HepG2 (cell line): ENCODE measurements around the gene HSPA14. TPM values are rescaled to one million over a fixed set of nuclear protein-coding genes. Genes with fewer than 3 reads are reported as not detected.
A peak's percentile ranks its signal among the peaks of the same experiment; 100 is the strongest.

Source experiments
- AHR ChIP-seq: IDR thresholded peaks from 2 replicates; pipeline ENCODE4 v1.6.1; 2018; ENCODE audit warnings: missing genetic modification reagents, missing compliant biosample characterization
- ERF ChIP-seq: IDR thresholded peaks from 2 replicates; pipeline ENCODE4 v1.6.1; 2018; ENCODE audit warnings: missing biosample characterization, missing genetic modification reagents
- HMGA1 ChIP-seq: sonication (generic); formaldehyde crosslinking; conservative IDR thresholded peaks from 2 replicates; pipeline ENCODE4 v1.4.0; 2020; ENCODE audit warnings: missing genetic modification reagents
- JARID2 ChIP-seq: sonication (generic); formaldehyde crosslinking; IDR thresholded peaks from 2 replicates; pipeline ENCODE4 v1.8.1; 2023; ENCODE audit warnings: missing genetic modification reagents, inconsistent platforms; ENCODE audit not compliant: insufficient replicate concordance
- MBD4 ChIP-seq: IDR thresholded peaks from 2 replicates; pipeline ENCODE4 v1.6.1; 2012; ENCODE audit warnings: low read length, inconsistent platforms, borderline replicate concordance
- MBNL3 ChIP-seq: fragments of 250-450 bp; sonication (Bioruptor Pico); conservative IDR thresholded peaks from 2 replicates; pipeline ENCODE4 v1.8.0; 2022; ENCODE audit warnings: mild to moderate bottlenecking, inconsistent platforms
- MIXL1 ChIP-seq: IDR thresholded peaks from 2 replicates; pipeline ENCODE4 v1.6.1; 2016
- POLR2AphosphoS2 ChIP-seq: IDR thresholded peaks from 2 replicates; pipeline ENCODE4 v1.6.1; 2011; ENCODE audit warnings: low read depth, low read length, improper control_type of control experiment
- RAD21 ChIP-seq: fragments of 450-650 bp; formaldehyde crosslinking; IDR thresholded peaks from 2 replicates; pipeline ENCODE4 v1.5.0; 2020; ENCODE audit warnings: mild to moderate bottlenecking
- RXRA ChIP-seq: sonication (generic); formaldehyde crosslinking; IDR thresholded peaks from 2 replicates; pipeline ENCODE4 v1.5.1; 2020; ENCODE audit warnings: missing genetic modification reagents
- ZNF136 ChIP-seq: sonication (generic); formaldehyde crosslinking; IDR thresholded peaks from 2 replicates; pipeline ENCODE4 v1.8.1; 2022; ENCODE audit warnings: low read depth, mild to moderate bottlenecking, moderate library complexity, missing genetic modification reagents
- ZNF556 ChIP-seq: sonication (generic); formaldehyde crosslinking; IDR thresholded peaks from 2 replicates; pipeline ENCODE4 v1.4.0; 2020; ENCODE audit warnings: mild to moderate bottlenecking, missing genetic modification reagents, borderline replicate concordance
- ZNF672 ChIP-seq: sonication (generic); formaldehyde crosslinking; IDR thresholded peaks from 2 replicates; pipeline ENCODE4 v1.8.1; 2022; ENCODE audit warnings: missing genetic modification reagents
- polyA plus RNA-seq, 8 experiments: library from polyadenylated mRNA; depleted of rRNA in 3 of 8; stranded (reverse) in 7 of 8; unstranded in 1 of 8; fragments of >200 nt; fragmentation: Illumina TruSeq in 4 of 8; extraction: Trizol in 4 of 8; gene quantifications; 2 replicates each; pipeline versions ENCODE4 v1.2.1 to v1.2.3, GENCODE V29; 2011 to 2016; ENCODE audit warnings: low read depth in 4 of 8, missing spikeins in 1 of 8, mixed read lengths in 1 of 8; ENCODE audit not compliant: insufficient read depth in 1 of 8
- total RNA-seq, 5 experiments: library from RNA; depleted of rRNA; stranded (reverse); fragments of >200 nt; fragmentation: Illumina TruSeq; extraction: Trizol; gene quantifications; 2 replicates each; pipeline ENCODE4 v1.2.3, GENCODE V29; 2016; ENCODE audit warnings: low read depth in 1 of 5
- TF ChIP-seq, protein P1 (sequence below): sonication (generic); formaldehyde crosslinking; IDR thresholded peaks from 2 replicates; pipeline ENCODE4 v1.4.0; 2020; ENCODE audit warnings: low read depth, mild to moderate bottlenecking, missing genetic modification reagents
- TF ChIP-seq, protein P2 (sequence below): IDR thresholded peaks from 2 replicates; pipeline ENCODE4 v1.6.1; 2016; ENCODE audit warnings: mild to moderate bottlenecking, missing biosample characterization, missing genetic modification reagents
- TF ChIP-seq, protein P3 (sequence below): IDR thresholded peaks from 2 replicates; pipeline ENCODE4 v1.6.1; 2016; ENCODE audit warnings: missing genetic modification reagents, missing compliant biosample characterization
- TF ChIP-seq, protein P4 (sequence below): sonication (generic); formaldehyde crosslinking; IDR thresholded peaks from 2 replicates; pipeline ENCODE4 v1.4.0; 2020; ENCODE audit warnings: missing genetic modification reagents
- TF ChIP-seq, protein P5 (sequence below): sonication (generic); formaldehyde crosslinking; IDR thresholded peaks from 2 replicates; pipeline ENCODE4 v1.5.0; 2020; ENCODE audit warnings: missing genetic modification reagents
- TF ChIP-seq, protein P6 (sequence below): sonication (generic); formaldehyde crosslinking; IDR thresholded peaks from 2 replicates; pipeline ENCODE4 v1.4.0; 2020; ENCODE audit warnings: mild to moderate bottlenecking, low read depth, missing genetic modification reagents
- TF ChIP-seq, protein P7 (sequence below): sonication (generic); formaldehyde crosslinking; conservative IDR thresholded peaks from 2 replicates; pipeline ENCODE4 v1.4.0; 2020; ENCODE audit warnings: missing genetic modification reagents

HSPA14 gene
- total and polyA plus RNA-seq, 2 of the 13 experiments (the other 11 are each of a cell fraction or from before 2014, with no cell fraction given) = 10.7 to 29.8 TPM

DNA sequence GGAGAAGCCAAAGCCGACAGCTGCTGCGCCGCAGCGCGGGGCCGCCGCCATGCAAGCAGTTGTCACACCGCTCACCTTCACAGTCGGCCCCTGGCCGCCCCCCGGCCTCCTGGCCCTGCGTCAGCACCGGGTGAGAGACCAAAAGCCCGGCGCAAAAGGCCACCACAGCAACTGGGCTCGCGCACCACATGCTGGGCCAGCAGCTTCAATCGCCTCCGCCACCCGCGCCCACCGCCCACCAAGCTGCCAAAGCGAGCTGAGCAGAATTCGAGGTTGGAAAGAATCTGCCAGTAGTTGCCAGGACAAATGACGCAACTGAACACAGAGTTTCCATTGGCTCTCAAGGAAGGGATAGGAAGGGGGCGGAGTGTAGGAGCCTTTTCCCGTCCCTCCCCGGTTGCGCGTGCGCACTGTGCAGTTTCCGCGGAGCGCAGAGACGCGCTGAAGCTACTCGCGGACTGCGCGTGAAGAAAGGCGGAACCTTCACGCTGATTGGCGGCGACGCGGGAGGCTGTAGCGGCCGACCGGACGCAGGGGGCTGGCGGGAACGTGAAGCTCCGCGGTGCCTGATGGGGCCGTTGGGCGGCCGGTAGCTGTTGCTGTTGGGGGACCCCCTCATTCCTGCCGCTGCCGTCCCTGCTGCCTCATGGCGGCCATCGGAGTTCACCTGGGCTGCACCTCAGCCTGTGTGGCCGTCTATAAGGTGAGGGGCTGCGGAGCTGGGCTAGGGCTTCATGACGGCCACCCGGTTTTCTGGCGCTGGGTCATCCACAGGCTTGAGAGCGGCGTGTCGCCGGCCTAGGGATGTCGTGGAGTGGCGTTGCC is at the start of gene HSPA14, which contains the start of the genes CDNF and MSANTD7 (continued):
- TF ChIP-seq, protein P1, sequence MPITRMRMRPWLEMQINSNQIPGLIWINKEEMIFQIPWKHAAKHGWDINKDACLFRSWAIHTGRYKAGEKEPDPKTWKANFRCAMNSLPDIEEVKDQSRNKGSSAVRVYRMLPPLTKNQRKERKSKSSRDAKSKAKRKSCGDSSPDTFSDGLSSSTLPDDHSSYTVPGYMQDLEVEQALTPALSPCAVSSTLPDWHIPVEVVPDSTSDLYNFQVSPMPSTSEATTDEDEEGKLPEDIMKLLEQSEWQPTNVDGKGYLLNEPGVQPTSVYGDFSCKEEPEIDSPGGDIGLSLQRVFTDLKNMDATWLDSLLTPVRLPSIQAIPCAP (CRISPR knock-in tag) = no peak
- TF ChIP-seq MBNL3 (CRISPR knock-in tag) (no peak), RAD21 (CRISPR knock-in tag) (peak; percentile 58), ERF (CRISPR knock-in tag) (peak; percentile 47), AHR (CRISPR knock-in tag) (no peak), JARID2 (no peak), MIXL1 (no peak), ZNF136 (CRISPR knock-in tag) (0 out of 2 replicates have a peak, but pooled peaks have one; percentile 33), HMGA1 (CRISPR knock-in tag) (no peak), MBD4 (no peak), POLR2AphosphoS2 (no peak), RXRA (CRISPR knock-in tag) (peak; percentile 55), ZNF556 (CRISPR knock-in tag) (peak; percentile 19; the same call in 1 of the 2 replicates), ZNF672 (CRISPR knock-in tag) (no peak)
- TF ChIP-seq, protein P2, sequence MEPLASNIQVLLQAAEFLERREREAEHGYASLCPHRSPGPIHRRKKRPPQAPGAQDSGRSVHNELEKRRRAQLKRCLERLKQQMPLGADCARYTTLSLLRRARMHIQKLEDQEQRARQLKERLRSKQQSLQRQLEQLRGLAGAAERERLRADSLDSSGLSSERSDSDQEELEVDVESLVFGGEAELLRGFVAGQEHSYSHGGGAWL (CRISPR knock-in tag) = no peak; the same call in 1 of the 2 replicates
- TF ChIP-seq, protein P3, sequence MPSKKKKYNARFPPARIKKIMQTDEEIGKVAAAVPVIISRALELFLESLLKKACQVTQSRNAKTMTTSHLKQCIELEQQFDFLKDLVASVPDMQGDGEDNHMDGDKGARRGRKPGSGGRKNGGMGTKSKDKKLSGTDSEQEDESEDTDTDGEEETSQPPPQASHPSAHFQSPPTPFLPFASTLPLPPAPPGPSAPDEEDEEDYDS (CRISPR knock-in tag) = peak; percentile 75
- TF ChIP-seq, protein P4, sequence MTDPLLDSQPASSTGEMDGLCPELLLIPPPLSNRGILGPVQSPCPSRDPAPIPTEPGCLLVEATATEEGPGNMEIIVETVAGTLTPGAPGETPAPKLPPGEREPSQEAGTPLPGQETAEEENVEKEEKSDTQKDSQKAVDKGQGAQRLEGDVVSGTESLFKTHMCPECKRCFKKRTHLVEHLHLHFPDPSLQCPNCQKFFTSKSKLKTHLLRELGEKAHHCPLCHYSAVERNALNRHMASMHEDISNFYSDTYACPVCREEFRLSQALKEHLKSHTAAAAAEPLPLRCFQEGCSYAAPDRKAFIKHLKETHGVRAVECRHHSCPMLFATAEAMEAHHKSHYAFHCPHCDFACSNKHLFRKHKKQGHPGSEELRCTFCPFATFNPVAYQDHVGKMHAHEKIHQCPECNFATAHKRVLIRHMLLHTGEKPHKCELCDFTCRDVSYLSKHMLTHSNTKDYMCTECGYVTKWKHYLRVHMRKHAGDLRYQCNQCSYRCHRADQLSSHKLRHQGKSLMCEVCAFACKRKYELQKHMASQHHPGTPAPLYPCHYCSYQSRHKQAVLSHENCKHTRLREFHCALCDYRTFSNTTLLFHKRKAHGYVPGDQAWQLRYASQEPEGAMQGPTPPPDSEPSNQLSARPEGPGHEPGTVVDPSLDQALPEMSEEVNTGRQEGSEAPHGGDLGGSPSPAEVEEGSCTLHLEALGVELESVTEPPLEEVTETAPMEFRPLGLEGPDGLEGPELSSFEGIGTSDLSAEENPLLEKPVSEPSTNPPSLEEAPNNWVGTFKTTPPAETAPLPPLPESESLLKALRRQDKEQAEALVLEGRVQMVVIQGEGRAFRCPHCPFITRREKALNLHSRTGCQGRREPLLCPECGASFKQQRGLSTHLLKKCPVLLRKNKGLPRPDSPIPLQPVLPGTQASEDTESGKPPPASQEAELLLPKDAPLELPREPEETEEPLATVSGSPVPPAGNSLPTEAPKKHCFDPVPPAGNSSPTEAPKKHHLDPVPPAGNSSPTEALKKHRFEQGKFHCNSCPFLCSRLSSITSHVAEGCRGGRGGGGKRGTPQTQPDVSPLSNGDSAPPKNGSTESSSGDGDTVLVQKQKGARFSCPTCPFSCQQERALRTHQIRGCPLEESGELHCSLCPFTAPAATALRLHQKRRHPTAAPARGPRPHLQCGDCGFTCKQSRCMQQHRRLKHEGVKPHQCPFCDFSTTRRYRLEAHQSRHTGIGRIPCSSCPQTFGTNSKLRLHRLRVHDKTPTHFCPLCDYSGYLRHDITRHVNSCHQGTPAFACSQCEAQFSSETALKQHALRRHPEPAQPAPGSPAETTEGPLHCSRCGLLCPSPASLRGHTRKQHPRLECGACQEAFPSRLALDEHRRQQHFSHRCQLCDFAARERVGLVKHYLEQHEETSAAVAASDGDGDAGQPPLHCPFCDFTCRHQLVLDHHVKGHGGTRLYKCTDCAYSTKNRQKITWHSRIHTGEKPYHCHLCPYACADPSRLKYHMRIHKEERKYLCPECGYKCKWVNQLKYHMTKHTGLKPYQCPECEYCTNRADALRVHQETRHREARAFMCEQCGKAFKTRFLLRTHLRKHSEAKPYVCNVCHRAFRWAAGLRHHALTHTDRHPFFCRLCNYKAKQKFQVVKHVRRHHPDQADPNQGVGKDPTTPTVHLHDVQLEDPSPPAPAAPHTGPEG (CRISPR knock-in tag) = peak; percentile 70
- TF ChIP-seq, protein P5, sequence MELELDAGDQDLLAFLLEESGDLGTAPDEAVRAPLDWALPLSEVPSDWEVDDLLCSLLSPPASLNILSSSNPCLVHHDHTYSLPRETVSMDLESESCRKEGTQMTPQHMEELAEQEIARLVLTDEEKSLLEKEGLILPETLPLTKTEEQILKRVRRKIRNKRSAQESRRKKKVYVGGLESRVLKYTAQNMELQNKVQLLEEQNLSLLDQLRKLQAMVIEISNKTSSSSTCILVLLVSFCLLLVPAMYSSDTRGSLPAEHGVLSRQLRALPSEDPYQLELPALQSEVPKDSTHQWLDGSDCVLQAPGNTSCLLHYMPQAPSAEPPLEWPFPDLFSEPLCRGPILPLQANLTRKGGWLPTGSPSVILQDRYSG (CRISPR knock-in tag) = 0 out of 2 replicates have a peak, but pooled peaks have one; percentile 78
- TF ChIP-seq, protein P6, sequence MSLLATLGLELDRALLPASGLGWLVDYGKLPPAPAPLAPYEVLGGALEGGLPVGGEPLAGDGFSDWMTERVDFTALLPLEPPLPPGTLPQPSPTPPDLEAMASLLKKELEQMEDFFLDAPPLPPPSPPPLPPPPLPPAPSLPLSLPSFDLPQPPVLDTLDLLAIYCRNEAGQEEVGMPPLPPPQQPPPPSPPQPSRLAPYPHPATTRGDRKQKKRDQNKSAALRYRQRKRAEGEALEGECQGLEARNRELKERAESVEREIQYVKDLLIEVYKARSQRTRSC (CRISPR knock-in tag) = no peak
- TF ChIP-seq, protein P7, sequence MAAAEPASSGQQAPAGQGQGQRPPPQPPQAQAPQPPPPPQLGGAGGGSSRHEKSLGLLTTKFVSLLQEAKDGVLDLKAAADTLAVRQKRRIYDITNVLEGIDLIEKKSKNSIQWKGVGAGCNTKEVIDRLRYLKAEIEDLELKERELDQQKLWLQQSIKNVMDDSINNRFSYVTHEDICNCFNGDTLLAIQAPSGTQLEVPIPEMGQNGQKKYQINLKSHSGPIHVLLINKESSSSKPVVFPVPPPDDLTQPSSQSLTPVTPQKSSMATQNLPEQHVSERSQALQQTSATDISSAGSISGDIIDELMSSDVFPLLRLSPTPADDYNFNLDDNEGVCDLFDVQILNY (CRISPR knock-in tag) = peak; percentile 95
